HG02642 (cell line): ENCODE data around the gene FBXO31.
"Not testable (repeated sequence)": the region's sequence is repeated elsewhere in the genome, so short reads cannot be mapped to it uniquely, and the experiment has no call there.

ENCODE experiments used
- ATAC-seq: cut with Tn5 transposase; IDR thresholded peaks from one replicate; pipeline ENCODE4 v1.9.1; 2021; ENCODE audit warnings: mild to moderate bottlenecking; ENCODE audit not compliant: unreplicated experiment, poor library complexity

FBXO31 gene

DNA sequence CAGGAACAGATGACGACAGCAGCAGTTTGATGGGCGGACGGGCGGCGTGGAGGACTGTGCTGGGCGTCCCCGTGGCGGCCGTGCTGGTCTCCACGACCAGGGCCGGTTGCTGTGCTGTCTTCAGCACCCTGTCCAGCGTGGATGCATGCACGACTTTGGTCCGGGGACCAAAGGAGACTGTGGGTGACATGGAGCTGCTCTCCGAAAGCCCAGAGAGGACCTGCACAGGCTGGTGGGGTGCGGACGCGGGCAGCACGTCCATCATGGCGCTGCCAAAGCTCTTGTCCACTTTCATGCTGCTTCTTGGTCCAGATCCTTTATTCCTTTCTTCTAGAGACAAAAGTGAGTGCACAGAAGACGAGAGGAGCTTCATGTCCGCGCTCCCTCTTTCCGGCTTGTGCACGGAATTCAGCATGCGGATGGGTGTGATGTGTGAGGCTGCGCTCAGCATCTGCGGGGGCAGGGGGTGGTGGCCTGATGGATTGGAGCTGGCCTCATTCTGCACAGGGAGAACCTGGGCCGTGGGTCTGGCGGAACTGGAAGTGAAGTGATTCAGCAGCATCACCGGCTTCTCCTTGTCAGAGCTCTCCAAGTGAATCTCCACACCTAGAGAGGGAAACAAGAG is 28.9 kb upstream of the FBXO31 start:
- ATAC-seq = no peak

DNA sequence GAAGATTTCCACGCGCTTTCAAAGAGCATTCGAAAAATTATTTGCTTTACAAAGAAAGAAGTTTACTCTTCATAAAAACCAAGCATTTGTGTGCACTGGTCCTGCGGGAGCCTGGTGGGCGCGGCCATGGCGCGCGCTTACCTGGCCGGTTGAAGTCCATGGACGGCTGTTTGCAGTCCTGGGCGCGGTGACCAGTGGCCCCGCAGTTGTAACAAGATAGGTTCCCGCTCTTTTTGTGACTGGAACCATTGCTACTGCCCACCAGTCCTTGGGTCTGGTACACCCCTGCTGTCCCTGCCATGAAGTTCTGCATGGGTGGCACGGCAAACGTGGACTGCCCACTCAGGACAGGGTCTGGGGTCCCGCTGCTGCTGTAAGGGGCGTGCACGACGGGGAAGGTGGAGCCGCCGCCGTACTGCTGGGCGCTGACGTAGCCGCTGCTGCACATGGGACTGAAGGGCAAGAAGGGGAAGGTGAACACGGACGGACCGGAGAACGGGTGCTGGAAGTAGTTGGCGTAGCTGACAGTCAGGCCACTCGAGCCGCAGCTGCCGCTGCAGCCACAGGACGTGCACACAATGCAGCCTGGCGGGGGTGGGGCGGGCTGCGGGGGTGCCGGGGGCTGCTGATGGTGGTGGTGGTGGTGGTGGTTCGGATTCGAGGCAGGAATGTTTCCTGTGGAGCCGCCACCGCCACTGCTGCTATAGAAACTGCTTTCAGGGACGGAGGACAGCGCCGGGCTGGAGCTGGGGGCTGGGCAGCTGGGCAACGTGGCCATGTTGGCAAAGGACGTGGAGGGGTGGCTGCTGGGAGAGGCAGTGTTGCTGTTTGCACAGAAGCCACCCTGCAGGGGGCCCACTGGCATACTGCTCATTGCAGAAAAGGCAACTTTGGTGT is 28.0 kb upstream of the FBXO31 start:
- no peak for ATAC-seq

DNA sequence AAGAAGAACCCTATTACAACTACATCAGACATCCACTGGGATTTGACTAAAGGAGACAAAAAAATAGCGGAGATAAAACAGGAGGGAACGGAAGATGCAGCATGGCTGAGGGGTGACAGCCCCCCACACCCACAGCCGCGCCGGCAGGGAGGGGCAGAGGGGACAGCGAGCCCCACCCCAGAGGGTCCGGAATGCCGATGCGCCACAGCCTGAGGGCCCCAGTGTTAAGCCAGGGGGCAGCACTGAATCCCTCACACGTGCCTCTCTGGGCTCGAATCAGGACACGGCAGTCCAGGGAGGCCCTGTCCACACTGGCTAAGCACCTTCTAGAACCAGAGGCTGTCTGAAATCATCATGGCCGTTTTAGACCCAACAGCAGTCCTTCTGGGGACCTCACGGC is 27.4 kb upstream of the FBXO31 start:
- no peak for ATAC-seq

DNA sequence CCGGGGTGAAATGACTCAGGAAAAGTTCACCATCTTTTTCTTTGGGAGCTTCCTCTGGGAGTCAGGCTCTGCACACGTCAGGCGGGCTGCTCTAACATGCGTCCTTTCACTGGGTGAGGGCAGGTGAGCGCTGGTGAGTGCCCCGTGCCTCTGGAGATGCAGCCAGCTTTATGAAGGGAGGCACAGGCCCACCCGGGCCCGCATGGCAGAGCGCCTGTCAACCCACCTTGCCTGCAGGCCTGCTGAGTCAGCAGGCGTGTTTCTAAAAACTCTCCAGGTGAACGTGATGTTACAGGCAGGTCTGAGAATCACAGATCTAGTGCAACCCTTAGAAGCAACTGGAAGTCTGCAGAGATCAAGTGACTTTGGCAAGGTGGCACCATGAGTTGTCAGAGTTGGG is 27.0 kb upstream of the FBXO31 start:
- ATAC-seq = no peak

DNA sequence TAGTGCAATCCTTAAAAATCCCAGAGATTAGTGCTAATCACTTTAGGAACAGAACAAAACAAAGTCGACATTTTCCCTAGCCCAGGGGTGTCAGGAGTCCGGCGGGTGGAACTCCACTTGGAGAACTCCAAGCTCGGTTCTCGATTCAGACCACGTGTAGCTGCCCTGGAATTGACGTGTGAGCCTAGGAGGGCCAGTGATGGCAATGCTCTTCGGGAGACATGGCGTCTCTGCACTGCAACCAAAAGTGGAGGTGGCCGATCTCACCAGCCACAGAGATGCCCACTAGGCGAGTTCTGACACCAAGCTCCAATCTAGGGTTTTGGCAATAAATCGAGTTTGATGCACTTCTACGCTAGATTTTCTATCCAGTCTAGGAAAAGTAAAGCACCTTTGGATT is 26.2 kb upstream of the FBXO31 start:
- no peak for ATAC-seq

DNA sequence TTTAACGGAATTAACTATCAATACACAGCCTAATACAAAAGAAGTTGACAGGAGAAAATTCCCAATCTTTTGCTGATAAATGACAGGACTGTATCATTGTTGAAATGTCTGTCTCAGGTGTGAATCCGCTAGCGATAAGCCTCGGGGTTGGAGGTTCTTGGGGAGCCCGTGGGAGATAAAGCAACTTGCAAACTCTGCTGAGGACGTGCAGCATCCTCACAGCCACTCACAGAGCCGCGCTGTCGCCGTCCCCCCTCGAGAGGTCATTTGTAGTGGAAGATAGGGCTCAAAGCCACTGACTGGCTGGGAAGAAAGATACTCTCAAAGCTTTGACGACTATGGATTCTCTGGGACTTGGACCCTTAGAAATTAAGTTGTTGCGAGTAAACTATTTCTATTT is 25.6 kb upstream of the FBXO31 start:
- no peak for ATAC-seq

DNA sequence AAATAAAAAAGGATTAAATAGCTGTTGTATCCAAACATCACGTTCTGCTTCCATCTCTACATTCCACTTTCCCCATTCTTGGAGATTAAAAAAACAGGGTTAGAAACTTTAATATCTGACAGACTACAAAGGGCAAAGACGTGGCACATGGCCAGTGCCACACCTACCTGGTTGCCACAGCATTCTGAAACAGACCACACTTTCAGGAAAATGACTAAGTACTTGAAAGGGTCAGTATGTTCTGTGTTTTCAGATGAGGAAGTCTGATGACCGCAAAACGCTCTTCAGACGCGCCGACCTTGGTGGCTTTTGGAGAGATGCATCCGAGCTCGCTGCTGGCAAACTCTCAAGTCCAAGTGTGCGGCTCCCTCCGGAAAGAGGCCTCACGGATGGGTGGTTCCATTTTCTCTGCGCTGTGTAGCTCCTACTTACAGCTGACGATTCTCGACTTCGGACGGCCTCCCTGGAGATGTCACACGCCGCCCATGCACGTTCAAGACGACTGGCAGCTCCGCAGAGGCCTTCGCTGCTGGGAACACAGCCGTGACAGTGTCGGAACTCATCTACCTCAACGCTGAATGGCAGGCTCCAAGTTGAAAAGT is 24.0 kb upstream of the FBXO31 start:
- ATAC-seq = no peak

DNA sequence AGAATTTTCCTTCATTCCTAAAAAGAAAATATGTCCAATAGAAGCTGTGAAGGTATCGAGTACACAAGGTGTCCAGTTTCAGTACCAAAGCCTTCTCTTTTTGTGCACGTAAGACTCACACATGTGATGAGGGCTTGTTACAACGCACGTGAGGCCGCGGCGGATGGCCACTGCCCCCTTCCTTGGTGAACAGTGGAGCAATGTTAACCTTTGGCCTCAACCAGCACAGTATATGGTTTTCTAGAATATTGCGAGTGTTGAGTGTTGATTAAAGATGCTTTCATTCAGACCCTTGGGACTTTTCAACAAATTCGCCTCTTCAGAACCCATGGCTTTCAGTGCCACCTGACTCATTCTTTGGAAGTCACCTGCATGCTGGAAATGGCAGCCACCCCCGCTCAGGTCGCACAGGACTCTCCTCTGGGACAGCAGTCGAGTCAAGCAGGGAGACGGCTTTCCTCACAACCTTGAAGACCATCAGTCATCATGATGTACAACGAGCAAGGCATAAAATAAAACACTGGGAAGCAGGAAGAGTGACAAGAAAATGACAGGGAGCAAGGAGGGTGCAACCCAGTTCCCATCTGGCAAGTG is 23.0 kb upstream of the FBXO31 start:
- ATAC-seq = no peak

DNA sequence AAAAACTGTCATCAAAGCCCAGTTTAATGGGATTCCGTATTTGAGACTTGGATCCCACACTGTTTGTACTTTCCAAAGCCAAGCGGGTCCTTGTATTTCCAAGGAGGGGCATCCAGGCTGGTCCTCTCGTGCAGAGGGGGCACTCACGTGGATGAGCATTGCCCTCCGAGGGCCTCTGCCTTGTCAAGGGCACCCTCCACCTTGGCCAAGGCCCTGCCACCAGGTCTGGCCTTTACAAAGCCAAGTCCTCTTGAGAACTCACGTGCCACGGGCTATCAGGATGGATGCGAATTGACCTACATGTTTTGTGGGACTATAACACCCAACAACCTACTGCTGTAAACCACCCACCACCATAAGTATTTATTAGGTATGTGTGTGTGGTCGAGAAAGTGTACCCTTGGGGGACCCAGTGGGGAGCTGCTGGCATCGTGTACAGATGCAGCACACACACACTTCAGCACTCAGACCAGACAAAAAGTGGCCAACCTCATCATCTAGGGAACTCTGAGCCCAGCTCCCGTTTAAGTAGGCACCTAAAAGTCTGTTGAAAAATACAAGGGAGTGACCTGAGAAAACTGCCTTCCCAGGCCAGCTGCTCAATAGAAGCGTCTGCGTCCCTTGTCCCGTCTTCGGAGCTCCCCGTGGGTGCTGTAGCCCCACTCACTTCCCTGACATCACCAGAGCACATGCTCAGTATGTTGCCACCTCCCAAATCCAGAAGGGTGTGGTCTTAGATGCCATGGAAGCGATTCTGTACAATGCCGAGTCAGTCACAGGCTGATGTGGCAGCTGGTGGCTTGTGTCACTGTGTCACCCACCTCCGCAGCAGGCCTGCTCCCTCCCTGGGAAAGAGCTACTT is 21.4 kb upstream of the FBXO31 start:
- no peak for ATAC-seq

DNA sequence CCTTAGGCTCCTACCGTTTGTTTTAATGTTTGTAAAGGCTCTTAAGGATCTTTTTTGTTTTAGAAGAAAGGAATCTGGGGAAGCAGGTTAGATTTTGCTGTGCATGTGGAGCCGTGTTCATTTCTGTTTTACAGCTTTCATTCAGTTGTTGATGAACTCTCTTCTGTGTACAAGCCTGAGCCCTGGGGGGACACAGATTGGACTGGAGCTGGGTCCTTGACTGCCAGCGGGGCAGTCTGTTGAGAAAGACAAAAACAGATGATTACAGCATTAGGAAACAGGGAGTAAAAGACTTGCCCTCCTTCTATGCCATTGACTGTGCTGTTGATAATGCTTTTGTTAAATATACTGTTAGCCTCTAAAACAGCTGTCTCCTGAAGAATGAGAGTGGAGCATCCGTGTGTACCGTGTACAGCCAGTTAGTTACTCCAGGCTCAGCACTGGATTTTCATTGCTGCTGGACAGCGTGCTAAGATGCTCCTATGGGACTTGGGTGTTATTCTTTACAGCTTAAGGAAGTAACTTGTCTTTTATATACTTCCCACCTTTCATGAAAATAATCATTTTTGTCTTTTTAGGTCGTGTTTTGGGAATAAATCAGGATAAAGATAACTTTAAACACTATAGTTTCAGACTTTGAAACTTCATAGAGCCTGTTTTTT is 11.7 kb upstream of the FBXO31 start:
- no peak for ATAC-seq

DNA sequence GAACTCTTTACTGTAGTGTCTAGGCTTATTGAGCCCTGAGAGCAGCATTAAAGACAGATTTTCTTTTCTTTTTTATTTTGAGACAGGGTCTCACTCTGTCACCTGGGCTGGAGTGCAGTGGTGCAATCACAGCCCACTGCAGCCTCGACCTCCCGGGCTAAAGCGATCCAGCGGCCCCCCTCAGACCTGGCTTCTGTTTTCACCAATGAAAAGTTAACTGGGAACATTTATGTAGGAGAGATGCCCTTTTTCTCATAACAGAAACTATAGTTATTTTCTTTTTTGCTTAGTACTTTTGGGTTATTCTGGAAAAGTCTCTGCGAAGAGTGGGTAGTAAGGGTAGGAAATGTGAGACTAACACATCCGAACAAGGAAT is 10.1 kb upstream of the FBXO31 start:
- ATAC-seq = no peak

DNA sequence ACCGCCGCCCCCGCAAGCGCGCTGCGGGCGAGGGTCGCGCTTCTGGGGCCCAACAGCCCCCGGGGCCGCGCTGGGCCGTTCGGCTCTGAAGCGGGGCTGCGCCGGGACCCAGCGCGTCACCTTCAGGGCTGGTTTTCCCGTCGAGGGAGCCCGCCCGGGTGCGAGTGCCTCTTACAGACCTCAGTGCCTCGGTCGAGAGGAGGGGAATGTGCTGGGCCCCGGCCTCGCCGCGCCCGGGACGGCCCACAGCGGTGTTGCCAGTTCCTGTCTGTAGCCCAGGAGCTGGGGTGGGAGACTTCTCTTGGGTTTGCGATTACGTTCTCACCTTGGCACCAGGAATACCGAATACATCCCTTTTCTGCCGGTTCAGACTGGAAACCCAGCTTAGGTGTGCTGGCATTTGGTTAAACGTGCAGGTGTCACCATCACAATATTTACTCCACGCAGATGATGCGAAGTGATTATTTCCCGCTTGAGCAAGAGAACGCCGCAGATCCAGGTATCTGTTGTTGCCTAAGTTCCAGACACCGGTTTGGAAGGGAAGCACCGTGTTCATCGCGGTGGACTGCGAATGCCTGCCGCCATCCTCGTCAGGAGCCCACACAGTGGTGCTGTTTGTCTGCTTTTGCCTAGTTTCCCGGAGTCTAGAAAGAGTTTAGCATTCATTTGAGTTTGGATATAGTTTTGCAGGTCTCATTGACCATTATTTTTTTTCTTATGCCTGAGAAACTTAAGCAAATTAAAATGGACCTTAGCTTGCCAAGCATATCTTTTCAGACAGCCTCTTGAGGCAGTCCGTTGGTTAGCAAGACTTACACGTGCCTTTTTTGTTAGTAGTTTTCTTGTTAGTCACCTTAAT is 9.5 kb upstream of the FBXO31 start:
- ATAC-seq = peak; percentile 1

DNA sequence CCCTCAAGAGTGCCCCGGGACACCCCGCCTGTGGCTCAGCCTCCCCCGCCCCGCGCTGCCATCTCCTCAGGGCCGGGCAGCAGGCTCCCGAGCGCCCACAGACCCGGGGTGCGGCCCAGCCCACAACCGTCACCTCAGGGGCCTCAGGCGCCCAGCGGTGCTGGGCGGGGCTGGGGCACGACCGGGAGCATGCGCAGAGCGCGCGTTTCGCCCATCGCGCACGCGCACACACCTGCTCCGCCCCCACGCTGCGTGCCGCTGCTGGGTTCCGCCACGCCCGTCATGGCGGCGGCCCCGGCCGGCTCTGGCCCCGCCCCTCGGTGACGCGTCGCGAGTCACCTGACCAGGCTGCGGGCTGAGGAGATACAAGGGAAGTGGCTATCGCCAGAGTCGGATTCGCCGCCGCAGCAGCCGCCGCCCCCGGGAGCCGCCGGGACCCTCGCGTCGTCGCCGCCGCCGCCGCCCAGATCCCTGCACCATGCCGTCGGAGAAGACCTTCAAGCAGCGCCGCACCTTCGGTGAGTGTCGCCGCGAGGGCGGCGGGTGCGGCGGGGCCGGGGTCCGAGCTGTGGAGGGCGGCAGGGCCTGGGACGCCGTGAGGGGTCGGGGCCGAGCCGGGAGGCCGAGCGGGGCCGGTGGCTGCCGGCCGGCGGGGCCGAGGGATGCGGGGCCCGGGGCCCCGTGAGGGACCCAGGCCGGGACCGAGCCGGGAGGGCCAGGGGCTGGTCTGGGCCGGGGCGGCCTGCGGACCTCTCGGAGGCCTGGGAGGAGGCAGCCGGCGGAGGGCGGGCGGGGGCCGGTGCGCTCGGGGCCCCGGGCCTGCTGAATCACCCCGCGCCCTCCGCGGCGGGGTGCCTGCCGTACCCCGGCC is 8.6 kb upstream of the FBXO31 start, which contains the start of gene MAP1LC3B:
Gene MAP1LC3B (plus strand): TSS at position 387 of the 871 bp plus-strand sequence. CDS start 92 bp downstream, at position 479.
- ATAC-seq = peak; percentile 74

DNA sequence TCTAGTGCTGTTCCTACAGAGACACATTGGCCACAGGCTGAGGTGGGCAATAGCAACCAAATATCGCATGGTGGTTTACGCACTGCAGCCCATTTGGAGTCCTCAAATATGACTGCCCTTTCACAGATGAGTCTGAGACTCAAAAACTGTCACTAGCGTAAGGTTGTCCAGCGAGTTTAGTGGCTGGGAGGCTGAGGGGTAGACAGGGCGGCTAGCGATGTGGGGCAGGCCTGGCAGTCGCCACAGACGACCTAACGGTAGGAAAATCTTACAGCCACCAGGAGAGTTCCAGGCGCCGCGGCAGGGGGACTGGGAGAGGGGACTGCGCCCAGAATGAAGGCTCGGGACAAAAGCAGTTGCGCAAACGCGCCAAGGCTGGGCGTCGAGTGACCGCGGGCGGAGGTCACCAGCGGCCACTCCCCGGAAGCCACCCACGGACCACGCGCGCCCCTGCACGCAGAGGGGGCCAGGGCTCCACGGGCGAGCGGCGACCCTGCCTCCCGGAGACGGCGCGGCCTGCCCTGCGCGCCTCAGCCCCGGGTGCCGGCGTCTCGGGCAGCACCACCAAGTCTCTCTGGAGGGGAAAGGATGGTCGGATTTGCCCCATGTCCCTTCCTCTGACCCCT is 7.9 kb upstream of the FBXO31 start:
- ATAC-seq = no peak

DNA sequence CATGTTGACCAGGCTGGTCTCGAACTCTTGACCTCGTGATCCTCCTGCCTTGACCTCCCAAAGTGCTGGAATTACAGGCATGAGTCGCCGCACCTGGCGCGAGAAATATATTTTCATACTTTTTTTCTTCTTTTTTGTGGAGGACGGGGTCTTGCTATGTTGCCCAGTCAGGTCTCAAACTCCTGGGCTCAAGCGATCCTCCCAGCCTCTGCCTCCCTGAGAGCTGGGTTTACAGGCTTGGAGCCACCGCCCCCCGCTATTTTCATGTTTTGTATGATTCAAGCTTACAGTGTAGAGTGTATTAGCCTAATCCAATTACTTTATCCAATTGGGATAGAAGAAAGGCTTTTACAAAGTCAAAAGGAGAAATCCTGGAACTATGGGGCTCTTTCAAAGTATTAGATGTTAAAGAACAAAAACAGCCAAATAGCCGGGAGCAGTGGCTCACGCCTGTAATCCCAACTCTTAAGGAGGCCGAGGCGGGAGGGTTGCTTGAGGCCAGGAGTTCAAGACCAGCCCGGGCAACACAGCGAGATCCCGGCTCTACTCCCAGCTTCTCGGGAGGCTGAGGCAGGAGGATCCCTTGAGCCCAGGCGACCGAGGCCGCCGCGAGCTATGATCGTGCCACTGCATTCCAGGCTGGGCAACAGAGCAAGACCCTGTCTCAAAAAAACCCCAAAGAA is 7.2 kb upstream of the FBXO31 start:
- no peak for ATAC-seq

DNA sequence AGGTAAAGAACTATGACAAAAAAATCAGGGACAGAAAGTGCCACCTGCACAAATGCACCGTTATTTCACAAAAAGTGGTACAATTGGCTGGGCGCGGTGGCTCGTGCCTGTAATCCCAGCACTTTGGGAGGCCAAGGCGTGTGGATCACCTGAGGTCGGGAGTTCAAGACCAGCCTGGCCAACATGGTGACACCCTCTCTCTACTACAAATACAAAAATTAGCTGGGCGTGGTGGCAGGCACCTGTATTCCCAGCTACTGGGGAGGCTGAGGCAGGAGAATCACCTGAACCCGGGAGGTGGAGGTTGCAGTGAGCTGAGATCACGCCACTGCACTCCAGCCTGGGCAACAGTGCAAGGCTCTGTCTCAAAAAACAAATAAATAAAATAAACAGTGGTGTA is 6.3 kb upstream of the FBXO31 start:
- not testable (repeated sequence) for ATAC-seq

DNA sequence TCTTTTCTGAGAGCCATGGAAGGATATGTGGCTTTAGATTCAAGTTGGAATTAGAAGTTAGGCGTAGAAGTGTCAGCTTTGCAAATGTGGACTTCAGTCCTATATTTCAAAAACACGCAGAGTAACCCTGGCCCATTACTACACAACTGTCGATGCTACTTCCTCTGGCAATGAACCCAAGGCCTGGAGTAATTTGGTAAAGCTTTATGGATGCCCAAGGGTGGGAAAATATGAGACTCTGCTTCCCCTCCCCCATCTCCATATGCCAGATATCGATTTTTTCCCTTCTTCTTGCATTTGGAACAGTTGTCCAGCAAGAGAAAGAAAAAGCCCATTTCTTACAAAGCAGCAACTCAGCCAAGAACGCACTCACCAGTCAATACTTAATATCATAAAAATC is 5.7 kb upstream of the FBXO31 start:
- no peak for ATAC-seq
